ENCODE results near the gene POLR1G. TPM values are rescaled to one million over a fixed set of nuclear protein-coding genes. Genes with fewer than 3 reads are reported as not detected.
A peak's percentile ranks its signal among the peaks of the same experiment; 100 is the strongest.

POLR1G gene
- total and polyA plus RNA-seq, 2 donors (not counting 3 experiments of a cell fraction or from before 2014, with no cell fraction given), result 6.6 to 19.5 TPM

GRCh38 chr19:45446295-45446694, 39.9 kb downstream of the POLR1G start:
- Histone ChIP-seq H3K9me1 (replicated peaks; ENCODE audit: control insufficient read depth, extremely low read depth, insufficient read depth, low read length) (no peaks in the 10 kb centered on the region), H3K4me3 (replicated peaks in 1 of 3; ENCODE audit: insufficient read depth in 1 of 3, low read depth in 1 of 3, low read length in 3 of 3) (no peak overlapping the region), H3K4me2 (ENCODE audit: insufficient read depth, low read length) (no peak overlapping the region), H3K9ac (replicated peaks; ENCODE audit: extremely low read depth, insufficient read depth, low read length) (no peak overlapping the region), H3K9me3 (replicated peaks; ENCODE audit: control insufficient read depth, insufficient read depth, low read length) (no peaks in the 10 kb centered on the region), H4K20me1 (replicated peaks; ENCODE audit: control insufficient read depth, extremely low read depth, insufficient read depth, low read length) (no peaks in the 10 kb centered on the region), H3K36me3 (ENCODE audit: control insufficient read depth in 2 of 2, extremely low read depth in 1 of 2, insufficient read depth in 2 of 2, low read length in 2 of 2) (no peaks in the 10 kb centered on the region), H3K4me1 (ENCODE audit: control insufficient read depth, extremely low read depth, insufficient read depth, low read length) (peaks cover 33% of the 10 kb centered on the region), H2AFZ (ENCODE audit: low read depth, low read length) (no peak overlapping the region), H3K27ac (ENCODE audit: insufficient read depth, low read depth, low read length) (no peak overlapping the region), H3K79me2 (ENCODE audit: control insufficient read depth, insufficient read depth, low read length) (no peaks in the 10 kb centered on the region), H3K27me3 (ENCODE audit: control insufficient read depth in 2 of 2, insufficient read depth in 2 of 2, low read length in 2 of 2) (no peaks in the 10 kb centered on the region)
- no TSS peak for BruUV-seq (replicated peaks)
- TF ChIP-seq GATA2 (IDR thresholded peaks at IDR 0.05; ENCODE audit: insufficient read depth, insufficient read length, low read depth, low read length), result no peak
- TF ChIP-seq, protein P1, sequence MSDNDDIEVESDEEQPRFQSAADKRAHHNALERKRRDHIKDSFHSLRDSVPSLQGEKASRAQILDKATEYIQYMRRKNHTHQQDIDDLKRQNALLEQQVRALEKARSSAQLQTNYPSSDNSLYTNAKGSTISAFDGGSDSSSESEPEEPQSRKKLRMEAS (IDR thresholded peaks at IDR 0.05; ENCODE audit: insufficient read depth, insufficient read length), result no peak
- TF ChIP-seq POLR2AphosphoS5 (IDR thresholded peaks at IDR 0.05; ENCODE audit: insufficient read depth, low read depth, low read length), result no peak
- TF ChIP-seq, protein P2, sequence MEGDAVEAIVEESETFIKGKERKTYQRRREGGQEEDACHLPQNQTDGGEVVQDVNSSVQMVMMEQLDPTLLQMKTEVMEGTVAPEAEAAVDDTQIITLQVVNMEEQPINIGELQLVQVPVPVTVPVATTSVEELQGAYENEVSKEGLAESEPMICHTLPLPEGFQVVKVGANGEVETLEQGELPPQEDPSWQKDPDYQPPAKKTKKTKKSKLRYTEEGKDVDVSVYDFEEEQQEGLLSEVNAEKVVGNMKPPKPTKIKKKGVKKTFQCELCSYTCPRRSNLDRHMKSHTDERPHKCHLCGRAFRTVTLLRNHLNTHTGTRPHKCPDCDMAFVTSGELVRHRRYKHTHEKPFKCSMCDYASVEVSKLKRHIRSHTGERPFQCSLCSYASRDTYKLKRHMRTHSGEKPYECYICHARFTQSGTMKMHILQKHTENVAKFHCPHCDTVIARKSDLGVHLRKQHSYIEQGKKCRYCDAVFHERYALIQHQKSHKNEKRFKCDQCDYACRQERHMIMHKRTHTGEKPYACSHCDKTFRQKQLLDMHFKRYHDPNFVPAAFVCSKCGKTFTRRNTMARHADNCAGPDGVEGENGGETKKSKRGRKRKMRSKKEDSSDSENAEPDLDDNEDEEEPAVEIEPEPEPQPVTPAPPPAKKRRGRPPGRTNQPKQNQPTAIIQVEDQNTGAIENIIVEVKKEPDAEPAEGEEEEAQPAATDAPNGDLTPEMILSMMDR (IDR thresholded peaks at IDR 0.05; ENCODE audit: extremely low read depth in 1 of 2, insufficient read depth in 1 of 2, low read depth in 1 of 2, low read length in 2 of 2), result peak; percentile 42
- TF ChIP-seq JUN (IDR thresholded peaks at IDR 0.05; ENCODE audit: borderline replicate concordance, insufficient read depth, insufficient read length, low read depth), result no peak
- no peak for TF ChIP-seq EZH2 (IDR thresholded peaks at IDR 0.05; ENCODE audit: borderline replicate concordance, low read depth, low read length, severe bottlenecking)
- no peak for TF ChIP-seq FOS (IDR thresholded peaks at IDR 0.05; ENCODE audit: borderline replicate concordance, insufficient read depth, low read length)
- TF ChIP-seq MYC (IDR thresholded peaks at IDR 0.05; ENCODE audit: low read depth, low read length), result no peak
- TF ChIP-seq POLR2A (IDR thresholded peaks at IDR 0.05; ENCODE audit: low read depth, low read length), result no peak
- peak; percentile 47 for DNase-seq (ENCODE audit: low read depth, low spot score)
- intact Hi-C loops (cut with micrococcal nuclease) (no loop called here), dilution Hi-C loops (cut with MboI; ENCODE audit: extremely low pct_ligation_motif_present, low sequenced_read_pairs) (no loop called here)
- ChIA-PET CTCF (interaction anchor here (1.4 to 2.2 kb wide), 6 partner anchors 10 to 39 kb away, joined by 4 to 23 read pairs (median 9); partner anchors contain the start of gene FOSB), POLR2A (no interaction called here)
- peak; percentile 42 for FAIRE-seq
